NOMO-1 (cell line): Measurements from ENCODE around the gene AFG3L2.
"Not testable (repeated sequence)": the region's sequence is repeated elsewhere in the genome, so short reads cannot be mapped to it uniquely, and the experiment has no call there.

Source experiments
- DNase-seq, 2 experiments: peaks; one replicate each; lab custom pipeline; 2025; ENCODE audit not compliant: unreplicated experiment in 2 of 2; lab: John Stamatoyannopoulos, UW

The AFG3L2 gene

GRCh38 chr18:12376754-12377555, at the start of gene AFG3L2:
TSS of gene AFG3L2 (minus strand) at chr18:12377227. CDS start at chr18:12377082, 145 bp downstream.
- DNase-seq, result peak; percentile 99 to 100

GRCh38 chr18:12424252-12424651, 47.2 kb upstream of the AFG3L2 start:
- no peak for DNase-seq

GRCh38 chr18:12423820-12424219, 46.8 kb upstream of the AFG3L2 start:
- DNase-seq, result no peak

- DNase-seq, result no peak
Observed at GRCh38 chr18:12423393-12423792, 46.4 kb upstream of the AFG3L2 start.

GRCh38 chr18:12422936-12423335, 45.9 kb upstream of the AFG3L2 start:
- DNase-seq, result no peak

- no peak for DNase-seq
Observed at GRCh38 chr18:12421732-12422131, 44.7 kb upstream of the AFG3L2 start.

GRCh38 chr18:12420821-12421421, 43.9 kb upstream of the AFG3L2 start:
- no peak for DNase-seq

GRCh38 chr18:12417687-12418086, 40.7 kb upstream of the AFG3L2 start:
- no peak for DNase-seq

- no peak for DNase-seq
Observed at GRCh38 chr18:12416098-12416729, 39.2 kb upstream of the AFG3L2 start.

GRCh38 chr18:12411456-12411855, 34.4 kb upstream of the AFG3L2 start:
- no peak for DNase-seq

- not testable (repeated sequence) for DNase-seq
Observed at GRCh38 chr18:12410747-12411146, 33.7 kb upstream of the AFG3L2 start.

- no peak for DNase-seq
Observed at GRCh38 chr18:12410081-12410481, 33.1 kb upstream of the AFG3L2 start.

GRCh38 chr18:12409469-12409868, 32.4 kb upstream of the AFG3L2 start:
- DNase-seq, result no peak

- DNase-seq, result no peak
Observed at GRCh38 chr18:12408247-12408869, 31.3 kb upstream of the AFG3L2 start.

- no peak for DNase-seq
Observed at GRCh38 chr18:12406371-12407111, 29.5 kb upstream of the AFG3L2 start.

GRCh38 chr18:12405066-12405465, 28.0 kb upstream of the AFG3L2 start:
- no peak for DNase-seq

GRCh38 chr18:12403601-12404506, 26.8 kb upstream of the AFG3L2 start:
- peak in 1 of 2 experiments; percentile 4 for DNase-seq

- DNase-seq, result no peak
Observed at GRCh38 chr18:12401881-12402280, 24.9 kb upstream of the AFG3L2 start.

- no peak for DNase-seq
Observed at GRCh38 chr18:12399231-12399630, 22.2 kb upstream of the AFG3L2 start.

GRCh38 chr18:12398625-12399024, 21.6 kb upstream of the AFG3L2 start:
- DNase-seq, result no peak
